AG09309 (cell line): ENCODE results near the gene MAP4K4.
A peak's percentile ranks its signal among the peaks of the same experiment; 100 is the strongest.

Source experiments
- DNase-seq: peaks from one replicate; pipeline ENCODE4 v3.0.0-alpha.2; 2010; ENCODE audit warnings: low read depth
- H3K4me3 ChIP-seq: 2 replicates; pipeline ENCODE4 v1.5.1; 2011; ENCODE audit warnings: mild to moderate bottlenecking, low read depth, low read length, moderate library complexity; ENCODE audit not compliant: control insufficient read depth
- CTCF ChIP-seq: IDR thresholded peaks from 2 replicates; pipeline ENCODE4 v1.5.1; 2011; ENCODE audit warnings: mild to moderate bottlenecking, low read depth, low read length, inconsistent platforms; ENCODE audit not compliant: insufficient read depth, control insufficient read depth; ENCODE audit errors: missing control alignments

The MAP4K4 gene

GRCh38 chr2:101725515-101726192 is 28.1 kb downstream of the MAP4K4 start:
- peak; percentile 7 for TF ChIP-seq CTCF
- no peak overlapping the region for H3K4me3 ChIP-seq
- DNase-seq = no peak

- H3K4me3 ChIP-seq = no peak overlapping the region
- TF ChIP-seq CTCF = no peak
- DNase-seq = no peak
These were observed 31.4 kb downstream of the MAP4K4 start for GRCh38 chr2:101728865-101729264.

GRCh38 chr2:101729521-101730190 is 32.1 kb downstream of the MAP4K4 start:
- TF ChIP-seq CTCF = no peak
- H3K4me3 ChIP-seq = no peak overlapping the region
- no peak for DNase-seq

GRCh38 chr2:101731221-101732054 is 33.9 kb downstream of the MAP4K4 start:
- no peak for TF ChIP-seq CTCF
- no peak for DNase-seq
- H3K4me3 ChIP-seq = no peak overlapping the region

- TF ChIP-seq CTCF = no peak
- no peak for DNase-seq
- no peak overlapping the region for H3K4me3 ChIP-seq
These were observed 34.7 kb downstream of the MAP4K4 start for GRCh38 chr2:101732199-101732598.

GRCh38 chr2:101732773-101733256 is 35.3 kb downstream of the MAP4K4 start:
- TF ChIP-seq CTCF = no peak

More at GRCh38 chr2:101732773-101733256, 35.3 kb downstream of the MAP4K4 start:
- H3K4me3 ChIP-seq = no peak overlapping the region
- no peak for DNase-seq
